22Rv1 (cell line): ENCODE data around the gene ATE1.
"Not testable (repeated sequence)": the region's sequence is repeated elsewhere in the genome, so short reads cannot be mapped to it uniquely, and the experiment has no call there.

ENCODE experiments used
- H3K27ac ChIP-seq: fragments of 450-650 bp; 2 replicates; pipeline ENCODE4 v1.5.1; 2017
- ZFX ChIP-seq: fragments of 450-650 bp; IDR thresholded peaks from 2 replicates; pipeline ENCODE4 v1.6.1; 2017; ENCODE audit warnings: antibody characterized with exemption, borderline replicate concordance
- TF ChIP-seq, protein P1 (sequence below): fragments of 450-650 bp; IDR thresholded peaks from 2 replicates; pipeline ENCODE4 v1.5.1; 2017; ENCODE audit warnings: mild to moderate bottlenecking

Gene ATE1

DNA sequence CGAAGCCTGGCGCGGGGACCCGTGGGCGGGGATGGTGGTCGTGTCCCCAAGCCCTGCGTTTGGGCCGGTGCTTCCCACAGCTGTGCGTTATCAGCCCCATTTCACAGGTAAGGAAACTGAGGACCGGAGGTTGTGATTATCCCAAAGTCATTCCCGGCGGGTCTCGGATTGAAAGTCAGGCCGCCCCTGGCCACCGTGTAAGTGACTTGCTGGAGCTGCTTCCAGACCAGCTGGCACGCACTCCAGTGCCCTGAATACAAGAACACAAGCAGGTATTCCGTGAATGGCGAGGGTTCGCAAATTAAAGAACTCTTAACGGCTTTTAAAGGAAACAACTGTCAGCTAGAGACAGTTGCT is 675 bp upstream of the ATE1 start:
- peak overlapping the region; percentile 91 for H3K27ac ChIP-seq
- TF ChIP-seq, protein P1, sequence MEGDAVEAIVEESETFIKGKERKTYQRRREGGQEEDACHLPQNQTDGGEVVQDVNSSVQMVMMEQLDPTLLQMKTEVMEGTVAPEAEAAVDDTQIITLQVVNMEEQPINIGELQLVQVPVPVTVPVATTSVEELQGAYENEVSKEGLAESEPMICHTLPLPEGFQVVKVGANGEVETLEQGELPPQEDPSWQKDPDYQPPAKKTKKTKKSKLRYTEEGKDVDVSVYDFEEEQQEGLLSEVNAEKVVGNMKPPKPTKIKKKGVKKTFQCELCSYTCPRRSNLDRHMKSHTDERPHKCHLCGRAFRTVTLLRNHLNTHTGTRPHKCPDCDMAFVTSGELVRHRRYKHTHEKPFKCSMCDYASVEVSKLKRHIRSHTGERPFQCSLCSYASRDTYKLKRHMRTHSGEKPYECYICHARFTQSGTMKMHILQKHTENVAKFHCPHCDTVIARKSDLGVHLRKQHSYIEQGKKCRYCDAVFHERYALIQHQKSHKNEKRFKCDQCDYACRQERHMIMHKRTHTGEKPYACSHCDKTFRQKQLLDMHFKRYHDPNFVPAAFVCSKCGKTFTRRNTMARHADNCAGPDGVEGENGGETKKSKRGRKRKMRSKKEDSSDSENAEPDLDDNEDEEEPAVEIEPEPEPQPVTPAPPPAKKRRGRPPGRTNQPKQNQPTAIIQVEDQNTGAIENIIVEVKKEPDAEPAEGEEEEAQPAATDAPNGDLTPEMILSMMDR = no peak
- no peak for TF ChIP-seq ZFX

DNA sequence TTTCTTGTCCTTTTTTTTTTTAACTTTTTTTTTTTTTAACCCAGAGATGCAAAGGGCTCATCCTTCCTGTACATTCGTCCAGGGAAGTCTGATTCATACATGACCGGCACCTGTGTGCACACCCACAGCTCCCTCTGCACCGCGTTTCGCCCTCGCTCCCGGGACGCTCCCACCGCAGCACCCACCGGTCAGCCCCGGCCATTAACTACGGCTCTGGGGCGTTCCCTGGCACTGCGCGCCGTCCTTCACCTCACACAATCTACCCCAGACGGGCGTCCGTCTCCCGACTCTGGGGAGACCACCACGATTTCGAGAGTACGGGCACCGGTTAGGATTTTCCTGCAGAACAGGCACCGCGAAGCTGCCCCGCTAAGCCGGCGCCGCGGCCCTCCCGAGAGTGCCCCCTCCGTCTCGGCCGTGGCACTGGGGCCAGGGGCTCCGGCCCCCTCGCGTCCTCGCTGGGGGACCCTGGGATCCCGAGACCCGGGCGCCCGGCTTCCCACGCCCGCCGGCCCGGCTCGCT is 452 bp downstream of the ATE1 start:
- TF ChIP-seq, protein P1 = no peak
- TF ChIP-seq ZFX = no peak
- peak overlapping the region; percentile 91 for H3K27ac ChIP-seq

DNA sequence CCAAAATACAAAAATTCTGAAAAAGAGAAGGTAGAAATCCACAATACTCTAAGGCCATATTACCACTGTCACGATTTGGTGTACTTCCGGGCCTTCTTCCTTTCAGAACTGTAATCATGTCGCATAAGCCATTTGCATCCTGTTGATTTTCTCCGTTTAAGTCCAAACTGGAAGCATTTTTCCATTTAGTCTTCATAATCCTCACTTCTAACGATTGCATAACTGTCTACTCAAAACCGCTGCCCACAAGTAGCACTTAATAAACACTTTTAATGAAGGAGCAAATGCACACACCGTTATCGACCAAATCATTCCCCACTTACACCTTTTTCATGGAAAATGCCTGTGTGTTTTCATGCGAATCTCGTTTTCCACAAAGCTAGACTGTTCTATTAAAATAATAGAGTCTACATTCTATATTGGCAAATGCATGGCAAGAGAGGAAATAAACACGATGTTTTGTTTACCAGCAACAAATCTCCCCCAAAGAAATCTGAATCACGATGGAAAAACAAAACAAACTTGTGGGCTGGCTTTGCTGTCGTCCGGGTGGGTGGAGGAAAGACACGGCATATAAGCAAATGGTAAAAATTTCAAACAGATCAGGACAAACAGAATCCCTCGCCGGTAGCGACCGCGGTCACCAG is 1.0 kb downstream of the ATE1 start:
- H3K27ac ChIP-seq = peak overlapping the region; percentile 91
- TF ChIP-seq, protein P1 = no peak
- no peak for TF ChIP-seq ZFX

DNA sequence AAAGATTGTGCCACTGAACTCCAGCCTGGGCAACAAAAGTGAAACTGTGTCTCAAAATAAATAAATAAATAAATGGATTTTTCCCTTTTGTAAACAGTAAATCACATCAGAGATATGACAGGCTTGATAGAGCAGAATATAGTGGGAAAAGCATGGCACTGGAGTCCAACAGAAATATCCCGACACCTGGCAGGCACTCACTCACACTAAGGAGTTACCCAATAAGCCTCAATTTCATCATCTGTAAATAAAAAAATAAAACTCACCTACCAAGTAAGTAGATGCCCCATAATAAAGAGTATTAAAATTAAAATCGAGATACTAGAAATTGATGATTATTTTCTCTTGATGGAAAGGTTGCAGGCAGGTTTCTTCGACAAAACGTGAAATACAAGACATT is 1.7 kb downstream of the ATE1 start:
- H3K27ac ChIP-seq = peak overlapping the region; percentile 91; the same call in 1 of the 2 replicates
- TF ChIP-seq, protein P1 = no peak

DNA sequence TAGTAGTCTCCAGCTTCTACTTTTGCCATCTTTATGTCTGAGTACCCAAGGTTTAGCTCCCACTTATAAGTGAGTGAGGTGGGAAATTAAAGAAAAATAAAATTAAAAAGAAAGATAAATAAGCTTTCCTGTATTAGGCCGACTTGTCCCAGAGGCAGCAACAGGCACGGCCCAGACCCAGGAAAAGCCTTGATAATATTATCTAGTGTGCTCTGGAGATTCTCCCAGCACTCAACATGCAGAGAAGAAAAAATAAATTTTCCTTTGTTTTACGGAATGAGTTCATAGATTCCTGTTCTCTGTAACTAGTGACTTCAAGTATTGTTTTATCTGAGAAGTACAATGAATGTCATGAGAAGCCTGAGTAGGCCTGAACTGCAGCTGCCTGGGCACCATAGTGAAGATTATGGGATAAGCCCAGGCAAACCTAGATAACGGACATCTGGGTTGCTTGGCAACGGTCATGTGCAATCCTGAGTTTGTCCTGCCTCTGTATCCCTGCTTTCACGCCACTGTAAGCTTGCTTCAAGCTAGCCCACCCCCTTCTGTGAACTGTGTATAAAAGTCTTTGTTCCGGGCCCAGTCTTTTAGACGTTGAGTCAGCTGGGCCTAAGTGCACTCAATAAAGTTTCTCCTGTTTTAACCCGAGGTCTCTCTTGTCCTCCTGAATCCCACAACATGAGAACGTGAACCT is 6.4 kb downstream of the ATE1 start:
- TF ChIP-seq ZFX = no peak
- TF ChIP-seq, protein P1 = no peak
- H3K27ac ChIP-seq = no peak overlapping the region

DNA sequence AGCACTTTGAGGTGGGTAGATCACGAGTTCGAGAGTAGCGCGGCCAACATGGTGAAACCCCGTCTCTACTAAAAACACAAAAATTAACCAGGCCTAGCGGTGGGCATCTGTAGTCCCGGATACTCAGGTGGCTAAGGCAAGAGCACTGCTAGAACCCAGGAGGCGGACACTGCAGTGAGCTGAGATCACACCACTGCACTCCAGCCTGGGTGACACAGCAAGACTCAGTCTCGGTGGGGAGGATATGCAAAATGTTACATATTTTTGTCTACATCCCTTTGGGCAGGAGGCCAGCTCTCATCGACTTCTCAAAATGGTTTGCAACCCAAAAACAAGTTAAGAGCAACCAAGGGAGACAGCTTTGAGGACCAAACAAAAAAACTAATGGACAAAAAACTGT is 8.2 kb downstream of the ATE1 start:
- no peak overlapping the region for H3K27ac ChIP-seq
- TF ChIP-seq, protein P1 = no peak
- no peak for TF ChIP-seq ZFX

DNA sequence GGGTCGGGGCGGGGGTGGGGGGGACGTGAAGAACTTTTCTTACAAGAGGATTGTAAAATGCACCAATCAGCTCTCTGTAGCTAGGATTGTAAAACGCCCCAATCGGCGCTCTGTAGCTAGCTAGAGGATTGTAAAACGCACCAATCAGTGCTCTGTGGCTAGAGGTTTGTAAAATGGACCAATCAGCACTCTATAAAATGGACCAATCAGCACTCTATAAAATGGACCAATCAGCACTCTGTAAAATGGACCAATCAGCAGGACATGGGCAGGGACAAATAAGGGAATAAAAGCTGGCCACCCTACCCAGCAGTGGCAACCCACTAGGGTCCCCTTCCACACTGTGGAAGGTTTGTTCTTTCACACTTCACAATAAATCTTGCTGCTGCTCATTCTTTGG is 9.0 kb downstream of the ATE1 start:
- not testable (repeated sequence) for H3K27ac ChIP-seq
